HEK293T (cell line): Measurements from ENCODE around the gene HNRNPAB.

Experiments used
- BHLHE40 ChIP-seq: fragments of 450-650 bp; IDR thresholded peaks from 2 replicates; pipeline ENCODE4 v1.6.1; 2016; ENCODE audit warnings: mild to moderate bottlenecking, moderate library complexity, borderline replicate concordance
- CTBP1 ChIP-seq: fragments of 450-650 bp; IDR thresholded peaks from 2 replicates; pipeline ENCODE4 v1.6.1; 2016; ENCODE audit warnings: borderline replicate concordance
- FOXK2 ChIP-seq: fragments of 450-650 bp; IDR thresholded peaks from 2 replicates; pipeline ENCODE4 v1.6.1; 2016; ENCODE audit warnings: mild to moderate bottlenecking
- FOXM1 ChIP-seq: fragments of 450-650 bp; IDR thresholded peaks from 2 replicates; pipeline ENCODE4 v1.6.1; 2017; ENCODE audit warnings: mild to moderate bottlenecking, borderline replicate concordance
- HDGF ChIP-seq: fragments of 450-650 bp; IDR thresholded peaks from 2 replicates; pipeline ENCODE4 v1.6.1; 2017; ENCODE audit warnings: antibody characterized with exemption, borderline replicate concordance
- SP1 ChIP-seq: fragments of 450-650 bp; IDR thresholded peaks from 2 replicates; pipeline ENCODE4 v1.6.1; 2017
- SUZ12 ChIP-seq: fragments of 450-650 bp; IDR thresholded peaks from 2 replicates; pipeline ENCODE4 v1.6.1; 2016; ENCODE audit warnings: mild to moderate bottlenecking

GRCh38 chr5:178209334-178210072 lies 5.2 kb downstream of the HNRNPAB start:
- no peak for TF ChIP-seq SUZ12
- no peak for TF ChIP-seq HDGF
- TF ChIP-seq BHLHE40: no peak
- TF ChIP-seq FOXK2: no peak
- no peak for TF ChIP-seq CTBP1
- TF ChIP-seq SP1: no peak
- no peak for TF ChIP-seq FOXM1
